Measurements from ENCODE around the gene PARD6A. TPM values are rescaled to one million over a fixed set of nuclear protein-coding genes. Genes with fewer than 3 reads are reported as not detected.

The PARD6A gene
- total and polyA plus RNA-seq, 2 of the 13 experiments (the other 11 are each of a cell fraction or from before 2014, with no cell fraction given): 3.5 to 4.3 TPM

- TF ChIP-seq ZBTB40 (IDR thresholded peaks at IDR 0.05) (no peak), ZBTB40 (CRISPR knock-in tag; IDR thresholded peaks at IDR 0.05) (no peak), ELF3 (CRISPR knock-in tag; IDR thresholded peaks at IDR 0.05) (no peak; the same call in 1 of the 2 replicates), MTF1 (CRISPR knock-in tag; IDR thresholded peaks at IDR 0.05) (no peak), POLR2AphosphoS5 (IDR thresholded peaks at IDR 0.05; ENCODE audit: low read depth, low read length) (no peak), ZNF780A (CRISPR knock-in tag; IDR thresholded peaks at IDR 0.05) (no peak), ZNF224 (CRISPR knock-in tag; IDR thresholded peaks at IDR 0.05) (no peak), ZNF768 (CRISPR knock-in tag; IDR thresholded peaks at IDR 0.05) (no peak), PHF21A (CRISPR knock-in tag; IDR thresholded peaks at IDR 0.05) (0 out of 2 replicates have a peak, but pooled peaks have one; percentile 17), E2F2 (CRISPR knock-in tag; IDR thresholded peaks at IDR 0.05; ENCODE audit: borderline replicate concordance) (peak; percentile 1; the same call in 1 of the 2 replicates), GABPB1 (CRISPR knock-in tag; IDR thresholded peaks at IDR 0.05) (peak; percentile 20; the same call in 1 of the 2 replicates)
- TF ChIP-seq, protein P1, sequence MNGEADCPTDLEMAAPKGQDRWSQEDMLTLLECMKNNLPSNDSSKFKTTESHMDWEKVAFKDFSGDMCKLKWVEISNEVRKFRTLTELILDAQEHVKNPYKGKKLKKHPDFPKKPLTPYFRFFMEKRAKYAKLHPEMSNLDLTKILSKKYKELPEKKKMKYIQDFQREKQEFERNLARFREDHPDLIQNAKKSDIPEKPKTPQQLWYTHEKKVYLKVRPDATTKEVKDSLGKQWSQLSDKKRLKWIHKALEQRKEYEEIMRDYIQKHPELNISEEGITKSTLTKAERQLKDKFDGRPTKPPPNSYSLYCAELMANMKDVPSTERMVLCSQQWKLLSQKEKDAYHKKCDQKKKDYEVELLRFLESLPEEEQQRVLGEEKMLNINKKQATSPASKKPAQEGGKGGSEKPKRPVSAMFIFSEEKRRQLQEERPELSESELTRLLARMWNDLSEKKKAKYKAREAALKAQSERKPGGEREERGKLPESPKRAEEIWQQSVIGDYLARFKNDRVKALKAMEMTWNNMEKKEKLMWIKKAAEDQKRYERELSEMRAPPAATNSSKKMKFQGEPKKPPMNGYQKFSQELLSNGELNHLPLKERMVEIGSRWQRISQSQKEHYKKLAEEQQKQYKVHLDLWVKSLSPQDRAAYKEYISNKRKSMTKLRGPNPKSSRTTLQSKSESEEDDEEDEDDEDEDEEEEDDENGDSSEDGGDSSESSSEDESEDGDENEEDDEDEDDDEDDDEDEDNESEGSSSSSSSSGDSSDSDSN (CRISPR knock-in tag; IDR thresholded peaks at IDR 0.05): no peak
- TF ChIP-seq, protein P2, sequence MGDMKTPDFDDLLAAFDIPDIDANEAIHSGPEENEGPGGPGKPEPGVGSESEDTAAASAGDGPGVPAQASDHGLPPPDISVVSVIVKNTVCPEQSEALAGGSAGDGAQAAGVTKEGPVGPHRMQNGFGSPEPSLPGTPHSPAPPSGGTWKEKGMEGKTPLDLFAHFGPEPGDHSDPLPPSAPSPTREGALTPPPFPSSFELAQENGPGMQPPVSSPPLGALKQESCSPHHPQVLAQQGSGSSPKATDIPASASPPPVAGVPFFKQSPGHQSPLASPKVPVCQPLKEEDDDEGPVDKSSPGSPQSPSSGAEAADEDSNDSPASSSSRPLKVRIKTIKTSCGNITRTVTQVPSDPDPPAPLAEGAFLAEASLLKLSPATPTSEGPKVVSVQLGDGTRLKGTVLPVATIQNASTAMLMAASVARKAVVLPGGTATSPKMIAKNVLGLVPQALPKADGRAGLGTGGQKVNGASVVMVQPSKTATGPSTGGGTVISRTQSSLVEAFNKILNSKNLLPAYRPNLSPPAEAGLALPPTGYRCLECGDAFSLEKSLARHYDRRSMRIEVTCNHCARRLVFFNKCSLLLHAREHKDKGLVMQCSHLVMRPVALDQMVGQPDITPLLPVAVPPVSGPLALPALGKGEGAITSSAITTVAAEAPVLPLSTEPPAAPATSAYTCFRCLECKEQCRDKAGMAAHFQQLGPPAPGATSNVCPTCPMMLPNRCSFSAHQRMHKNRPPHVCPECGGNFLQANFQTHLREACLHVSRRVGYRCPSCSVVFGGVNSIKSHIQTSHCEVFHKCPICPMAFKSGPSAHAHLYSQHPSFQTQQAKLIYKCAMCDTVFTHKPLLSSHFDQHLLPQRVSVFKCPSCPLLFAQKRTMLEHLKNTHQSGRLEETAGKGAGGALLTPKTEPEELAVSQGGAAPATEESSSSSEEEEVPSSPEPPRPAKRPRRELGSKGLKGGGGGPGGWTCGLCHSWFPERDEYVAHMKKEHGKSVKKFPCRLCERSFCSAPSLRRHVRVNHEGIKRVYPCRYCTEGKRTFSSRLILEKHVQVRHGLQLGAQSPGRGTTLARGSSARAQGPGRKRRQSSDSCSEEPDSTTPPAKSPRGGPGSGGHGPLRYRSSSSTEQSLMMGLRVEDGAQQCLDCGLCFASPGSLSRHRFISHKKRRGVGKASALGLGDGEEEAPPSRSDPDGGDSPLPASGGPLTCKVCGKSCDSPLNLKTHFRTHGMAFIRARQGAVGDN (CRISPR knock-in tag; IDR thresholded peaks at IDR 0.05): peak; percentile 27; the same call in 1 of the 2 replicates
Measured at GRCh38 chr16:67660564-67661028, at the start of gene PARD6A (continued).

All from HepG2 (cell line).